Endodermal cell (in vitro differentiated cells): Measurements from ENCODE around the gene SORL1. TPM values are rescaled to one million over a fixed set of nuclear protein-coding genes. Genes with fewer than 3 reads are reported as not detected.

ENCODE experiments used
- DNase-seq: peaks from one replicate; pipeline ENCODE4 v3.0.0-alpha.2; 2017
- H3K27ac ChIP-seq: 2 replicates; pipeline ENCODE4 v1.5.1; 2013; ENCODE audit warnings: mild to moderate bottlenecking, low read depth, low read length, moderate library complexity
- H3K27me3 ChIP-seq: 2 replicates; pipeline ENCODE4 v1.6.1; 2013; ENCODE audit warnings: mild to moderate bottlenecking, low read length, moderate library complexity; ENCODE audit not compliant: insufficient read depth, control insufficient read depth, poor library complexity, severe bottlenecking
- H3K36me3 ChIP-seq: 2 replicates; pipeline ENCODE4 v1.7.0; 2013; ENCODE audit warnings: mild to moderate bottlenecking, low read length, moderate library complexity; ENCODE audit not compliant: control insufficient read depth, insufficient read depth
- H3K4me1 ChIP-seq: one replicate; pipeline ENCODE4 v1.7.0; 2013; ENCODE audit warnings: low read length; ENCODE audit not compliant: control insufficient read depth, insufficient read depth
- H3K4me3 ChIP-seq: 2 replicates; pipeline ENCODE4 v1.5.1; 2013; ENCODE audit warnings: mild to moderate bottlenecking, low read length, moderate library complexity
- H3K9ac ChIP-seq: 2 replicates; pipeline ENCODE4 v1.6.1; 2013; ENCODE audit warnings: mild to moderate bottlenecking, low read length, moderate library complexity; ENCODE audit not compliant: poor library complexity, severe bottlenecking; ENCODE audit errors: extremely low read depth
- H3K9me3 ChIP-seq: 2 replicates; pipeline ENCODE4 v1.6.1; 2013; ENCODE audit warnings: mild to moderate bottlenecking, low read length, moderate library complexity; ENCODE audit not compliant: control insufficient read depth
- H3K27ac Mint-ChIP-seq: 2 replicates; pipeline ENCODE4 v1.8.0; 2020; ENCODE audit warnings: mixed read lengths
- H3K27me3 Mint-ChIP-seq: 2 replicates; pipeline ENCODE4 v1.8.0; 2021; ENCODE audit warnings: mild to moderate bottlenecking, mixed read lengths; ENCODE audit not compliant: insufficient read depth
- H3K36me3 Mint-ChIP-seq: 2 replicates; pipeline ENCODE4 v1.8.0; 2020; ENCODE audit warnings: low read depth, mixed read lengths
- H3K4me1 Mint-ChIP-seq: 2 replicates; pipeline ENCODE4 v1.8.0; 2020; ENCODE audit warnings: mixed read lengths
- H3K4me3 Mint-ChIP-seq: 2 replicates; pipeline ENCODE4 v1.8.0; 2020; ENCODE audit warnings: mild to moderate bottlenecking, moderate library complexity, mixed read lengths
- H3K9me3 Mint-ChIP-seq: 2 replicates; pipeline ENCODE4 v1.8.0; 2020; ENCODE audit warnings: mild to moderate bottlenecking, mixed read lengths
- CTCF ChIP-seq: fragments of 200-600 bp; sonication (generic); conservative IDR thresholded peaks from 2 replicates; pipeline ENCODE4 v1.5.0; 2021; ENCODE audit warnings: antibody characterized with exemption, mild to moderate bottlenecking
- WGBS, 2 experiments: methylation state at CpG; one replicate each; pipeline versions ENCODE4 v1.1.5 to v1.1.7; 2013; ENCODE audit warnings: missing lambda C conversion rate in 2 of 2, mixed read lengths in 1 of 2; ENCODE audit not compliant: insufficient coverage in 1 of 2, insufficient read length in 1 of 2; 5-methylcytosine and 5-hydroxymethylcytosine counted together
- total RNA-seq, 2 donors: library from RNA; stranded (reverse); fragmentation: NEBNext Ultra II Directional in 1 of 2; extraction: Animal tissue kit (Norgen Biotek cat#: 25700) in 1 of 2; gene quantifications; 2 replicates in 1 of 2; 3 replicates in 1 of 2; pipeline ENCODE4 v1.2.1, GENCODE V29; 2021

SORL1 gene
- total RNA-seq, 2 donors from 2014 or later, result 56.4 to 57.5 TPM

GRCh38 chr11:121441521-121441920 lies 10.6 kb upstream of the SORL1 start:
- H3K9me3 ChIP-seq, result no peaks in the 10 kb centered on the region
- WGBS, 2 experiments, result 60 to 89% methylated on average over 1 to 2 of the region's 2 CpGs
- no peaks in the 10 kb centered on the region for H3K9me3 Mint-ChIP-seq
- no peaks in the 10 kb centered on the region for H3K4me1 ChIP-seq
- no peak overlapping the region for H3K27ac ChIP-seq
- no peaks in the 10 kb centered on the region for H3K36me3 ChIP-seq
- no peak for TF ChIP-seq CTCF
- no peak overlapping the region for H3K9ac ChIP-seq
- H3K4me3 ChIP-seq, result no peak overlapping the region
- H3K4me3 Mint-ChIP-seq, result no peak overlapping the region
- DNase-seq, result no peak
- H3K27ac Mint-ChIP-seq, result no peak overlapping the region
- H3K27me3 Mint-ChIP-seq, result no peaks in the 10 kb centered on the region
- H3K36me3 Mint-ChIP-seq, result no peaks in the 10 kb centered on the region
- peaks cover 17% of the 10 kb centered on the region for H3K4me1 Mint-ChIP-seq
- no peaks in the 10 kb centered on the region for H3K27me3 ChIP-seq

GRCh38 chr11:121443688-121444275 lies 8.3 kb upstream of the SORL1 start:
- Histone ChIP-seq H3K27ac (no peak overlapping the region), H3K27me3 (no peaks in the 10 kb centered on the region), H3K4me1 (no peaks in the 10 kb centered on the region), H3K9ac (no peak overlapping the region), H3K36me3 (no peaks in the 10 kb centered on the region), H3K9me3 (no peaks in the 10 kb centered on the region), H3K4me3 (no peak overlapping the region)
- Mint-ChIP-seq H3K27me3 (no peaks in the 10 kb centered on the region), H3K36me3 (no peaks in the 10 kb centered on the region), H3K9me3 (no peaks in the 10 kb centered on the region), H3K27ac (no peak overlapping the region), H3K4me1 (peaks cover 15% of the 10 kb centered on the region), H3K4me3 (no peak overlapping the region)
- no peak for TF ChIP-seq CTCF
- 89 to 100% methylated on average over 2 of the region's 4 CpGs for WGBS, 2 experiments
- DNase-seq, result no peak

- H3K4me3 ChIP-seq, result no peak overlapping the region
- no peaks in the 10 kb centered on the region for H3K9me3 Mint-ChIP-seq
- H3K27ac ChIP-seq, result no peak overlapping the region
- no peak for TF ChIP-seq CTCF
- H3K27me3 ChIP-seq, result no peaks in the 10 kb centered on the region
- no peak overlapping the region for H3K4me3 Mint-ChIP-seq
- no peaks in the 10 kb centered on the region for H3K27me3 Mint-ChIP-seq
- H3K36me3 ChIP-seq, result no peaks in the 10 kb centered on the region
- no peaks in the 10 kb centered on the region for H3K9me3 ChIP-seq
- H3K4me1 ChIP-seq, result peaks cover 1% of the 10 kb centered on the region
- no peak for DNase-seq
- H3K9ac ChIP-seq, result no peak overlapping the region
- no peaks in the 10 kb centered on the region for H3K36me3 Mint-ChIP-seq
- H3K4me1 Mint-ChIP-seq, result peaks cover 22% of the 10 kb centered on the region
- H3K27ac Mint-ChIP-seq, result no peak overlapping the region
- 81 to 83% methylated on average over 2 to 3 of the region's 3 CpGs for WGBS, 2 experiments
Measured at GRCh38 chr11:121444526-121444925, 7.6 kb upstream of the SORL1 start.
